ENCODE measurements around the gene ENTPD2. TPM values are rescaled to one million over a fixed set of nuclear protein-coding genes. Genes with fewer than 3 reads are reported as not detected.

Gene ENTPD2
- total and polyA plus RNA-seq, 2 experiments from 2014 or later = 1.8 to 1.9 TPM

- TF ChIP-seq, protein P1, sequence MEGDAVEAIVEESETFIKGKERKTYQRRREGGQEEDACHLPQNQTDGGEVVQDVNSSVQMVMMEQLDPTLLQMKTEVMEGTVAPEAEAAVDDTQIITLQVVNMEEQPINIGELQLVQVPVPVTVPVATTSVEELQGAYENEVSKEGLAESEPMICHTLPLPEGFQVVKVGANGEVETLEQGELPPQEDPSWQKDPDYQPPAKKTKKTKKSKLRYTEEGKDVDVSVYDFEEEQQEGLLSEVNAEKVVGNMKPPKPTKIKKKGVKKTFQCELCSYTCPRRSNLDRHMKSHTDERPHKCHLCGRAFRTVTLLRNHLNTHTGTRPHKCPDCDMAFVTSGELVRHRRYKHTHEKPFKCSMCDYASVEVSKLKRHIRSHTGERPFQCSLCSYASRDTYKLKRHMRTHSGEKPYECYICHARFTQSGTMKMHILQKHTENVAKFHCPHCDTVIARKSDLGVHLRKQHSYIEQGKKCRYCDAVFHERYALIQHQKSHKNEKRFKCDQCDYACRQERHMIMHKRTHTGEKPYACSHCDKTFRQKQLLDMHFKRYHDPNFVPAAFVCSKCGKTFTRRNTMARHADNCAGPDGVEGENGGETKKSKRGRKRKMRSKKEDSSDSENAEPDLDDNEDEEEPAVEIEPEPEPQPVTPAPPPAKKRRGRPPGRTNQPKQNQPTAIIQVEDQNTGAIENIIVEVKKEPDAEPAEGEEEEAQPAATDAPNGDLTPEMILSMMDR (conservative IDR thresholded peaks at IDR 0.05; ENCODE audit: low read depth in 2 of 2) = no peak
- TF ChIP-seq NANOG (IDR thresholded peaks at IDR 0.05; ENCODE audit: borderline replicate concordance) (no peak), JUNB (IDR thresholded peaks at IDR 0.05; ENCODE audit: unreplicated experiment) (no peak), CREB1 (CRISPR knock-in tag; IDR thresholded peaks at IDR 0.05; ENCODE audit: low read depth) (no peak), REST (IDR thresholded peaks at IDR 0.05; ENCODE audit: unreplicated experiment) (no peak), POLR2AphosphoS5 (IDR thresholded peaks at IDR 0.05; ENCODE audit: low read depth) (no peak), EZH2phosphoT487 (IDR thresholded peaks at IDR 0.05; ENCODE audit: unreplicated experiment) (no peak)
- TF ChIP-seq, protein P2, sequence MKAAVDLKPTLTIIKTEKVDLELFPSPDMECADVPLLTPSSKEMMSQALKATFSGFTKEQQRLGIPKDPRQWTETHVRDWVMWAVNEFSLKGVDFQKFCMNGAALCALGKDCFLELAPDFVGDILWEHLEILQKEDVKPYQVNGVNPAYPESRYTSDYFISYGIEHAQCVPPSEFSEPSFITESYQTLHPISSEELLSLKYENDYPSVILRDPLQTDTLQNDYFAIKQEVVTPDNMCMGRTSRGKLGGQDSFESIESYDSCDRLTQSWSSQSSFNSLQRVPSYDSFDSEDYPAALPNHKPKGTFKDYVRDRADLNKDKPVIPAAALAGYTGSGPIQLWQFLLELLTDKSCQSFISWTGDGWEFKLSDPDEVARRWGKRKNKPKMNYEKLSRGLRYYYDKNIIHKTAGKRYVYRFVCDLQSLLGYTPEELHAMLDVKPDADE (IDR thresholded peaks at IDR 0.05) = no peak
Measured at GRCh38 chr9:137082222-137082924, 28.5 kb upstream of the ENTPD2 start (continued).

- no peak for DNase-seq (ENCODE audit: low spot score)
- no peak overlapping the region for H3K27ac ChIP-seq (ENCODE audit: low read depth)
- H3K27me3 ChIP-seq (ENCODE audit: insufficient read depth) = peaks cover 42% of the 10 kb centered on the region
- H3K27ac Mint-ChIP-seq = no peak overlapping the region
- H3K4me3 ChIP-seq = no peak overlapping the region
- H3K27me3 Mint-ChIP-seq (ENCODE audit: insufficient read depth, low read depth, poor library complexity) = peaks cover 45% of the 10 kb centered on the region
- H4K20me1 ChIP-seq (replicated peaks; ENCODE audit: insufficient read depth) = 0 out of 2 replicates have a peak, but pooled peaks cover 6% of the 10 kb centered on the region
- H3K79me2 ChIP-seq (replicated peaks; ENCODE audit: insufficient read depth) = no peaks in the 10 kb centered on the region
- no peak overlapping the region; the same call in 2 of the 3 replicates for H3K4me3 Mint-ChIP-seq
- no peaks in the 10 kb centered on the region for H3K9me3 Mint-ChIP-seq
- H2AFZ ChIP-seq = no peak overlapping the region
- H3K4me1 Mint-ChIP-seq = peaks cover 4% of the 10 kb centered on the region; the same call in 2 of the 3 replicates
- no peaks in the 10 kb centered on the region for H3K36me3 ChIP-seq (ENCODE audit: insufficient read depth)
- H3K36me3 Mint-ChIP-seq (ENCODE audit: low read depth) = no peaks in the 10 kb centered on the region
- H3K9me2 ChIP-seq (ENCODE audit: insufficient read depth) = no peaks in the 10 kb centered on the region
- ATAC-seq = no peak
- H3F3A ChIP-seq (replicated peaks; ENCODE audit: low read depth) = peaks cover 22% of the 10 kb centered on the region
- H3K4me2 ChIP-seq = no peak overlapping the region
- peaks cover 15% of the 10 kb centered on the region for H3K4me1 ChIP-seq (ENCODE audit: insufficient read depth)
- TF ChIP-seq, protein P1 (conservative IDR thresholded peaks at IDR 0.05; ENCODE audit: low read depth in 2 of 2) = no peak
- TF ChIP-seq EZH2 (IDR thresholded peaks at IDR 0.05; ENCODE audit: low read depth, unreplicated experiment) = no peak
Measured at GRCh38 chr9:137080260-137081122, 26.6 kb upstream of the ENTPD2 start.
